H7 (cell line): ENCODE results near the gene CREB5. TPM values are rescaled to one million over a fixed set of nuclear protein-coding genes. Genes with fewer than 3 reads are reported as not detected.

Experiments
- DNase-seq: peaks from one replicate; pipeline ENCODE4 v3.0.0; 2012
- H3K27me3 ChIP-seq: 2 replicates; pipeline ENCODE4 v1.6.0; 2011; ENCODE audit warnings: mild to moderate bottlenecking, low read length; ENCODE audit not compliant: control insufficient read depth, insufficient read depth
- H3K36me3 ChIP-seq: replicated peaks from 2 replicates; pipeline ENCODE4 v1.5.1; 2011; ENCODE audit warnings: low read length; ENCODE audit not compliant: control insufficient read depth, insufficient read depth
- H3K4me3 ChIP-seq: 2 replicates; pipeline ENCODE4 v1.5.1; 2011; ENCODE audit warnings: low read depth, mild to moderate bottlenecking, control low read depth, low read length, moderate library complexity; ENCODE audit not compliant: insufficient read depth
- total RNA-seq: library from RNA; depleted of rRNA; stranded (reverse); fragments of >200 nt; shearing (Covaris generic); gene quantifications from 2 replicates; pipeline ENCODE4 v1.2.3, GENCODE V29; 2014

The CREB5 gene
- total RNA-seq, 1 experiment from 2014 or later = 1.8 TPM

GRCh38 chr7:28714459-28715120, 302.3 kb downstream of the CREB5 start:
- no peak for DNase-seq
- H3K4me3 ChIP-seq = no peak overlapping the region
- H3K27me3 ChIP-seq = no peaks in the 10 kb centered on the region
- no peaks in the 10 kb centered on the region for H3K36me3 ChIP-seq

- Histone ChIP-seq H3K4me3 (no peak overlapping the region), H3K27me3 (no peaks in the 10 kb centered on the region), H3K36me3 (no peaks in the 10 kb centered on the region)
- no peak for DNase-seq
Measured at GRCh38 chr7:28717445-28718054, 305.2 kb downstream of the CREB5 start.

GRCh38 chr7:28718055-28718481, 305.8 kb downstream of the CREB5 start:
- Histone ChIP-seq H3K36me3 (no peaks in the 10 kb centered on the region), H3K27me3 (no peaks in the 10 kb centered on the region)
- no peak for DNase-seq

GRCh38 chr7:28718545-28718944, 306.2 kb downstream of the CREB5 start:
- H3K36me3 ChIP-seq = no peaks in the 10 kb centered on the region

More at GRCh38 chr7:28718055-28718481, 305.8 kb downstream of the CREB5 start:
- no peak overlapping the region for H3K4me3 ChIP-seq

GRCh38 chr7:28722684-28723083, 310.4 kb downstream of the CREB5 start:
- Histone ChIP-seq H3K27me3 (no peaks in the 10 kb centered on the region), H3K4me3 (no peak overlapping the region), H3K36me3 (no peaks in the 10 kb centered on the region)
- no peak for DNase-seq

More at GRCh38 chr7:28718545-28718944, 306.2 kb downstream of the CREB5 start:
- no peak for DNase-seq
- H3K27me3 ChIP-seq = no peaks in the 10 kb centered on the region
- H3K4me3 ChIP-seq = no peak overlapping the region

GRCh38 chr7:28723336-28723735, 311.0 kb downstream of the CREB5 start:
- Histone ChIP-seq H3K36me3 (no peaks in the 10 kb centered on the region), H3K4me3 (no peak overlapping the region), H3K27me3 (no peaks in the 10 kb centered on the region)
- no peak for DNase-seq

- no peak overlapping the region for H3K4me3 ChIP-seq
- H3K36me3 ChIP-seq = no peaks in the 10 kb centered on the region
Measured at GRCh38 chr7:28724563-28724962, 312.2 kb downstream of the CREB5 start.

GRCh38 chr7:28725045-28725642, 312.8 kb downstream of the CREB5 start:
- DNase-seq = no peak
- no peaks in the 10 kb centered on the region for H3K27me3 ChIP-seq
- no peaks in the 10 kb centered on the region for H3K36me3 ChIP-seq
- no peak overlapping the region for H3K4me3 ChIP-seq

More at GRCh38 chr7:28724563-28724962, 312.2 kb downstream of the CREB5 start:
- H3K27me3 ChIP-seq = no peaks in the 10 kb centered on the region
- DNase-seq = no peak

- DNase-seq = no peak
- Histone ChIP-seq H3K4me3 (no peak overlapping the region), H3K27me3 (no peaks in the 10 kb centered on the region), H3K36me3 (no peaks in the 10 kb centered on the region)
Measured at GRCh38 chr7:28725911-28726310, 313.6 kb downstream of the CREB5 start.

- no peaks in the 10 kb centered on the region for H3K27me3 ChIP-seq
- H3K36me3 ChIP-seq = no peaks in the 10 kb centered on the region
- no peak for DNase-seq
- H3K4me3 ChIP-seq = no peak overlapping the region
Measured at GRCh38 chr7:28726555-28726954, 314.2 kb downstream of the CREB5 start.

GRCh38 chr7:28729281-28729680, 317.0 kb downstream of the CREB5 start:
- Histone ChIP-seq H3K27me3 (no peaks in the 10 kb centered on the region), H3K4me3 (no peak overlapping the region), H3K36me3 (no peaks in the 10 kb centered on the region)
- no peak for DNase-seq

GRCh38 chr7:28729727-28730126, 317.4 kb downstream of the CREB5 start:
- H3K4me3 ChIP-seq = no peak overlapping the region
- no peaks in the 10 kb centered on the region for H3K27me3 ChIP-seq
- H3K36me3 ChIP-seq = no peaks in the 10 kb centered on the region
- no peak for DNase-seq

GRCh38 chr7:28731092-28731658, 318.9 kb downstream of the CREB5 start:
- Histone ChIP-seq H3K36me3 (no peaks in the 10 kb centered on the region), H3K27me3 (no peaks in the 10 kb centered on the region), H3K4me3 (no peak overlapping the region)
- DNase-seq = no peak

GRCh38 chr7:28732071-28732869, 320.0 kb downstream of the CREB5 start:
- H3K4me3 ChIP-seq = no peak overlapping the region
- no peaks in the 10 kb centered on the region for H3K36me3 ChIP-seq
- H3K27me3 ChIP-seq = no peaks in the 10 kb centered on the region
- DNase-seq = no peak
